ENCODE results near the gene HIC2. TPM values are rescaled to one million over a fixed set of nuclear protein-coding genes. Genes with fewer than 3 reads are reported as not detected.
"Not testable (repeated sequence)": the region's sequence is repeated elsewhere in the genome, so short reads cannot be mapped to it uniquely, and the experiment has no call there.

Gene HIC2
- total RNA-seq, 1 donor from 2014 or later = 7.1 TPM

GRCh38 chr22:21468194-21469096 lies 51.3 kb downstream of the HIC2 start:
- DNase-seq (peak; percentile 82), ATAC-seq (ENCODE audit: low read depth) (peak; percentile 87)
- H3K9me3 Mint-ChIP-seq; H3K4me1 Mint-ChIP-seq; CTCF ChIA-PET; H3K36me3 Mint-ChIP-seq (ENCODE audit: low read depth); intact Hi-C loops (cut with micrococcal nuclease); H3K27me3 Mint-ChIP-seq; POLR2A ChIA-PET: not testable (repeated sequence)
- peak overlapping the region; percentile 95 for H3K27ac Mint-ChIP-seq
- H3K4me3 Mint-ChIP-seq = peak overlapping the region; percentile 93

GRCh38 chr22:21469097-21469994 lies 52.2 kb downstream of the HIC2 start:
- H3K27me3 Mint-ChIP-seq; CTCF ChIA-PET; POLR2A ChIA-PET; H3K4me1 Mint-ChIP-seq; H3K4me3 Mint-ChIP-seq; H3K36me3 Mint-ChIP-seq (ENCODE audit: low read depth); intact Hi-C loops (cut with micrococcal nuclease); DNase-seq; ATAC-seq (ENCODE audit: low read depth); H3K27ac Mint-ChIP-seq; H3K9me3 Mint-ChIP-seq: not testable (repeated sequence)

GRCh38 chr22:21472984-21473383 lies 55.8 kb downstream of the HIC2 start:
- H3K4me3 Mint-ChIP-seq; POLR2A ChIA-PET; DNase-seq; ATAC-seq (ENCODE audit: low read depth); H3K9me3 Mint-ChIP-seq; H3K27me3 Mint-ChIP-seq; H3K36me3 Mint-ChIP-seq (ENCODE audit: low read depth); H3K27ac Mint-ChIP-seq; CTCF ChIA-PET; H3K4me1 Mint-ChIP-seq; intact Hi-C loops (cut with micrococcal nuclease): not testable (repeated sequence)

- DNase-seq; H3K27me3 Mint-ChIP-seq; intact Hi-C loops (cut with micrococcal nuclease); H3K27ac Mint-ChIP-seq; H3K36me3 Mint-ChIP-seq (ENCODE audit: low read depth); POLR2A ChIA-PET; H3K4me1 Mint-ChIP-seq; H3K9me3 Mint-ChIP-seq; H3K4me3 Mint-ChIP-seq; ATAC-seq (ENCODE audit: low read depth); CTCF ChIA-PET: not testable (repeated sequence)
These were observed 56.5 kb downstream of the HIC2 start for GRCh38 chr22:21473664-21474063.

- CTCF ChIA-PET; DNase-seq; H3K9me3 Mint-ChIP-seq; ATAC-seq (ENCODE audit: low read depth); H3K4me1 Mint-ChIP-seq; H3K36me3 Mint-ChIP-seq (ENCODE audit: low read depth); intact Hi-C loops (cut with micrococcal nuclease); H3K27me3 Mint-ChIP-seq; H3K4me3 Mint-ChIP-seq; H3K27ac Mint-ChIP-seq; POLR2A ChIA-PET: not testable (repeated sequence)
These were observed 66.9 kb downstream of the HIC2 start for GRCh38 chr22:21484039-21484438.

GRCh38 chr22:21487723-21488122 lies 70.6 kb downstream of the HIC2 start:
- DNase-seq; ATAC-seq (ENCODE audit: low read depth); H3K4me3 Mint-ChIP-seq; H3K27me3 Mint-ChIP-seq; H3K4me1 Mint-ChIP-seq; H3K9me3 Mint-ChIP-seq; H3K27ac Mint-ChIP-seq; H3K36me3 Mint-ChIP-seq (ENCODE audit: low read depth); POLR2A ChIA-PET; CTCF ChIA-PET; intact Hi-C loops (cut with micrococcal nuclease): not testable (repeated sequence)

- H3K4me3 Mint-ChIP-seq; intact Hi-C loops (cut with micrococcal nuclease); H3K9me3 Mint-ChIP-seq; H3K27ac Mint-ChIP-seq; POLR2A ChIA-PET; H3K27me3 Mint-ChIP-seq; DNase-seq; H3K36me3 Mint-ChIP-seq (ENCODE audit: low read depth); CTCF ChIA-PET; H3K4me1 Mint-ChIP-seq; ATAC-seq (ENCODE audit: low read depth): not testable (repeated sequence)
These were observed 72.0 kb downstream of the HIC2 start for GRCh38 chr22:21489149-21489680.

GRCh38 chr22:21490556-21490955 lies 73.4 kb downstream of the HIC2 start:
- ATAC-seq (ENCODE audit: low read depth); H3K9me3 Mint-ChIP-seq; POLR2A ChIA-PET; H3K4me1 Mint-ChIP-seq; CTCF ChIA-PET; intact Hi-C loops (cut with micrococcal nuclease); H3K27me3 Mint-ChIP-seq; DNase-seq; H3K27ac Mint-ChIP-seq; H3K36me3 Mint-ChIP-seq (ENCODE audit: low read depth); H3K4me3 Mint-ChIP-seq: not testable (repeated sequence)

GRCh38 chr22:21492271-21492670 lies 75.1 kb downstream of the HIC2 start:
- CTCF ChIA-PET; H3K9me3 Mint-ChIP-seq; H3K27ac Mint-ChIP-seq; H3K36me3 Mint-ChIP-seq (ENCODE audit: low read depth); H3K4me3 Mint-ChIP-seq; H3K4me1 Mint-ChIP-seq; ATAC-seq (ENCODE audit: low read depth); H3K27me3 Mint-ChIP-seq; POLR2A ChIA-PET; DNase-seq; intact Hi-C loops (cut with micrococcal nuclease): not testable (repeated sequence)

GRCh38 chr22:21493789-21494782 lies 76.9 kb downstream of the HIC2 start:
- CTCF ChIA-PET; H3K4me1 Mint-ChIP-seq; ATAC-seq (ENCODE audit: low read depth); H3K27me3 Mint-ChIP-seq; POLR2A ChIA-PET; H3K4me3 Mint-ChIP-seq; DNase-seq; intact Hi-C loops (cut with micrococcal nuclease); H3K36me3 Mint-ChIP-seq (ENCODE audit: low read depth); H3K27ac Mint-ChIP-seq; H3K9me3 Mint-ChIP-seq: not testable (repeated sequence)

GRCh38 chr22:21497984-21498383 lies 80.8 kb downstream of the HIC2 start:
- H3K9me3 Mint-ChIP-seq; CTCF ChIA-PET; intact Hi-C loops (cut with micrococcal nuclease); ATAC-seq (ENCODE audit: low read depth); DNase-seq; H3K27ac Mint-ChIP-seq; H3K4me1 Mint-ChIP-seq; H3K36me3 Mint-ChIP-seq (ENCODE audit: low read depth); POLR2A ChIA-PET; H3K4me3 Mint-ChIP-seq; H3K27me3 Mint-ChIP-seq: not testable (repeated sequence)
